Measurements from ENCODE around the gene PYURF.

The PYURF gene

DNA sequence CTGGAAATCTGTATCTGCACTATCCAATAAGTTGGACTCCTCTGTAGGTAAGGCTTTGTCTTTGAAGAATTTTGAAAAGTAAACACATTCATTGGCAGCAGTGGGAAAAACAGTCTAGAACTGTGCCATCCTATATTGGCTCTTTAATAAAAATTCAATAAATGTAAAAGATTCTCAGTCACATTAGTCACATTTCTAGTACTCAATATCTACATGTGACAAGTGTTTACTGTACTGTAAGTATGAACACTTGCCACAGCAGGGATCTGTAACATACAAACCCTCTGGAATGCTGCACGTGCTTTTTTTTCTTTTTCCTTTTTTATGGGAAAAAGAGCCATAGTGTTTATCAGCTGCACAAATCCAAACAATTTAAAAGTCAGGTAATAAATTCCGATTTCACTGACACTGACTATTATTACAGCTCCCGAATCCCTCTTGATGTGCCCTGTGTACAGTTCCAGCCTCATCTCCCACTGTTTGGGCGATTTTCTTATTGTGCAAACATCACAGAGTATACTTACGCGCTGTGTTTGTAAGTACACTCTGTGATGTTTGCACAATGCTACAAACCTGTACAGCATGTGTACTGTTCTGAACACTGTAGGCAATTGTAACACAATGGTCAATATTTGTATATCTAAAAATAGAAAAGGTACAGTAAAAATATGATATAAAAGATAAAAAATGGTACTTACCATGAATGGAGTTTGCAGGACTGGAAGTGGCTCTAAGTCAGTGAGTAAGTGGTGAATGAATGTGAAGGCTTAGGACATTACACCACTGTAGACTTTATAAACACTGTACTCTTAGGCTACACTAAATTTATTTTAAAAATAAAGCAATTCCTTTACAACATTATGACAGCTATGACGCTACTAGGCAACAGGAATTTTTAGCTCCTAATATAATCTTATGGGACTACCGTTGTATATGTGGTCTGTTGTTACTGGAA, 8.7 kb downstream of the PYURF start:
- no peak for DNase-seq (ENCODE audit: low read depth in 3 of 3, low spot score in 1 of 3)

- no peak for DNase-seq (ENCODE audit: low read depth in 3 of 3, low spot score in 1 of 3)
Measured at GRCh38 chr4:88511236-88511635, 12.3 kb downstream of the PYURF start.

DNA sequence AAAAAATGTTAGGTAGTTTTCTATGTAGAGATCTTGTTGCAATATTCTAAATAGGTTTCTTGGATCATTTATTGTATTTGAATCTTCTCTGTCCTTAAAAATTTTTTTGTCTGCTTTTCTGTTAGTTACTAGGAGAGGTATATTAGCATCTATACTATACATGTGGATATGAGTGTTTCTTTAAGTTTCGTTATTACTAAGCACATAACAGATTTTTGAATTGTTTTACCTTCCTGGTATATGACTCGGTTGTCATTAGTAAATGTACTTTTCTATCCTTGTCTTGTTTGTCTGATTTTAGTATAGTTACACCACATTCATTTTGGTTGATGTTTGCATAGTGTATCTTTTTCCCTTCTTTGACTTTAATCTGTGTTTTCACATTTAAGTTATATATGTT, 20.2 kb downstream of the PYURF start:
- no peak for DNase-seq (ENCODE audit: low read depth in 3 of 3, low spot score in 1 of 3)

DNA sequence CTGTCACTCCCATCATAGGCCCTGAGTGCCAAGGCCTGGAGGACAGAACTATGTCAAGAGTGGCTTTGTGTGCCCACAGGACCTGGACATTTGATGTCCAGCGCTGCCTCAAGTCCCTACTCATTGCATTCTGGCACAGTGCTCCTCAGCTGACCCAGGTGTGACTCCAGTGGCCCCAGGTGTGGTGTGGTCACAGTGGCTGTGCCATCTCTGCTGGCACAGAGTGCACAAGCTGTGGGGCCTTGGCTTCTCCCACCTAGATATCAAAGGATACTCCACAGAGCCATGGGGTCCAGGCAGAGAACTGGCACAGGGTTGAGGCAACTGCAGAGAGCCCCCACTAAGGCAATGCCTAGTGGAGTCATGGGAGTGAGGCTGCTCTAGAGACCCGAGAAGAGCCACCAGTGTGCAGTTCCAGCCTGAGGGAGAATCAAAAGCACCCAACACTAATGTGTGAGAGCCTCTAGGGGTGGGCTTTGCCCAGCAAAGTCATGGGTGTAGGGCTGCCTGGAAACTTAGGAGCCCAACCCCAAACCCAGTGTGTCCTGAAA, 25.6 kb downstream of the PYURF start:
- DNase-seq (ENCODE audit: low read depth in 3 of 3, low spot score in 1 of 3): no peak

GRCh38 chr4:88489100-88489761, 34.3 kb downstream of the PYURF start:
- DNase-seq (ENCODE audit: low read depth in 3 of 3, low spot score in 1 of 3): no peak

DNA sequence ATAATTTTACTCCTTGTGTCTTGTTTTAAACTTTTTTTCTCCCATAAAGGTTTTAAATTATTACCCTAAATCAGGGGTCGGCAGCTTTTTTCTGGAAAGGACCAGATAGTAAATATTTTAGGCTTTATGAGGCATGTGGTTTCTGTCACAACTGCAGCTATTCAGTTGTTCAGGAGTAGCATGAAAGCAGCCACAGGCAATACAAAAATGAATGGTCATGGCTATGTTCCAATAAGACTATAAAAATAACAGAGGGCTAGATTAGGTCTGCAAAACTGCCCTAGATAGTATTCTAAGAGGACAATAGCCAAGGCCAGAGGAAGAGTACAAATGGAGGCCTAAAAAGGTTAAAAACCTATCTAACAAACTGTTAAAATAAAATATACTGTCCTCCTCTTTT, 42.0 kb downstream of the PYURF start:
- no peak for DNase-seq (ENCODE audit: low read depth in 3 of 3, low spot score in 1 of 3)

DNA sequence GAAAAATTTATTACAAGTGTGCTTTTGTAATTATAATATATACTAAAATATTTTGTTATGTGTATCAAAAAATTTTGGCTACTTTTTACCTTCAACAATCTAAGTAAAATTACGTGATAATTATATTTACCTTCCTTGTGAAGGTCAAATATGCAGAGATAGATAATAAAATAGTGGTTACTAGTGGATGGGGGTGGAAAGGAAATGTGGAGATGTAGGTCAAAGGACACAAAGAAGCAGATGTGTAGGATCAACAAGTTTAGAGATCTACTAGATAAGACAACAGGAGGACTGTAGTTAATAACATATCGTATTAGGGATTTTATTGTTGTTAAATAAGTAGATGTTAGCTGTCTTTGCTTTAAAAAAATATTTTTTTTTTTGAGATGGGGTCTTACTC, 45.3 kb downstream of the PYURF start:
- no peak for DNase-seq (ENCODE audit: low read depth in 3 of 3, low spot score in 1 of 3)

DNA sequence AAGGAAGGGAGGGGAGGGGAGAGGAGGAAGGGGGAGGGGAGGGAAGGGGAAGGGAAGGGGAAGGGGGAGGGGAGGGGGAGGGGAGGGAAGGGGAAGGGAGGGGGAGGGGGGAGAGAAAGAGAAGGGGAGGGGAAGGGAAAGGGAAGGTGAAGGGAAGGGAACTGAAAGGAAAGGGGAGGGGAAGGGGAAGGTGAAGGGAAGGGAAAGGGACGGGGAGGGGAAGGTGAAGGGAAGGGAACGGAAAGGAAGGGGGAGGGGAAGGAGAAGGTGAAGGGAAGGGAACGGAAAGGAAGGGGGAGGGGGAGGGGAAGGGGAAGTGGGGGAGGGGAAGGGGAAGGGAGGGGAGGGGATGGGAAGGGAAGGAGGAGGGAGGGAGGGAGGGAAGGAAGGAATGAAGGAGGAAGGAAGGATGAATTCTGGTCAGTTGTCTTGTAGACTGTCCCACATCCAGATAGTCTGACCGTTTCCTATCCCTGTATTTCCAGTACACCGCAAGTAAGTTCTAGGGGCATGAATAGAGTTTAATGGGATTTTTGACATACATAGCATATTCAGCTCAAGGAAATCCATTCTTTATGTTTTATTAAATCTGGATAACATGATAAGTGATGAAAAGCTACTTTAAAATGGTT, 46.2 kb downstream of the PYURF start:
- DNase-seq (ENCODE audit: low read depth in 3 of 3, low spot score in 1 of 3): no peak

All from stimulated activated CD4-positive, alpha-beta T cell treated with anti-CD3 and anti-CD28 coated beads, TNF-alpha, amount 100 ng/mL, for 1 hour (primary cell).